VCaP (cell line): ENCODE results near the gene PHKG2.

Experiments used
- H3K27ac ChIP-seq: fragments of 450-650 bp; 2 replicates; pipeline ENCODE4 v1.5.1; 2017
- CTCF ChIP-seq: fragments of 450-650 bp; conservative IDR thresholded peaks from 2 replicates; pipeline ENCODE4 v1.5.1; 2017; ENCODE audit warnings: mild to moderate bottlenecking, moderate library complexity

PHKG2 gene

GRCh38 chr16:30760001-30760559 lies 11.9 kb downstream of the PHKG2 start:
- TF ChIP-seq CTCF = no peak
- no peak overlapping the region for H3K27ac ChIP-seq

DNA sequence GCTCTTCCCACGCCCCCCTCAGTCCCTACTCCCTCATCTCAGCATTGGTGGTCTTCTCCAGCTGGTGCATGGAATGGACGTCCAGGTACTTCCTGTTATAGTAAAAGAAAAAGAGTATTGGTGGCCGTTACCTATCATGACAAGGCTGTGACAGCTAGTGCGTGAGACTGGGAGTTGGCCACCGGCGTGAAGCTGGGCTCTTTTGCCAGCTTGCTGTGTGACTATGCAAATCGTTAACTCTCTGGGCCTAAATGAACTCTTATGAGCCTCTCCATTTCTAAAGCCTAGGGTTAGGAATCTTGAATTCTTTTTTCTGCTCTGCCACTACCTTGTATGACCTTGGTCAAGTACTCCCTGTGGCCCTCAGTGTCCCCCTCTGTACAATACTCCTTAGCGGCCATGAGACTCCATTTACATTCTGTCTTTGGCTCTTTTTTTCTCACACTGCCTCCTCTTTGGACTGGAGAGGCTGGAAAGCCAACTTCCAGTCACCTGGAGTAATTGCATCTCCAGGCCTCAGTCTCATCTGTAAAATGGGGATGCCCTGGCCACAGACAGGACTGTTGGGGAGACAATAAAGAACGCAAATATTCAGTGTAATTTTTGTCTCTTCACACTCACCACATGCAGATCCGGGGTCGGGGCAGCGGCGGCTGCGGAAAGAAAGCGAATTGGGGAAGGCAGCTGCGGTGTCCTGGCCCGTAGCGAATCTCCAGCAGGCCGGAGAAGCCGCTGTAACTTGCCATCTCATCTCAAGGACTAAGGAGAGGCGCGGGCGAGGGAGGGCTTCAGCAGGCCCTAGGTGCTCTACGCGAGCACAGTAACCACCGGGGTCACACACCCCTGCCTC lies 12.6 kb downstream of the PHKG2 start:
- H3K27ac ChIP-seq = peak overlapping the region; percentile 75
- TF ChIP-seq CTCF = no peak

- H3K27ac ChIP-seq = peak overlapping the region; percentile 75
- TF ChIP-seq CTCF = no peak
Measured at GRCh38 chr16:30761427-30761927, 13.3 kb downstream of the PHKG2 start.

DNA sequence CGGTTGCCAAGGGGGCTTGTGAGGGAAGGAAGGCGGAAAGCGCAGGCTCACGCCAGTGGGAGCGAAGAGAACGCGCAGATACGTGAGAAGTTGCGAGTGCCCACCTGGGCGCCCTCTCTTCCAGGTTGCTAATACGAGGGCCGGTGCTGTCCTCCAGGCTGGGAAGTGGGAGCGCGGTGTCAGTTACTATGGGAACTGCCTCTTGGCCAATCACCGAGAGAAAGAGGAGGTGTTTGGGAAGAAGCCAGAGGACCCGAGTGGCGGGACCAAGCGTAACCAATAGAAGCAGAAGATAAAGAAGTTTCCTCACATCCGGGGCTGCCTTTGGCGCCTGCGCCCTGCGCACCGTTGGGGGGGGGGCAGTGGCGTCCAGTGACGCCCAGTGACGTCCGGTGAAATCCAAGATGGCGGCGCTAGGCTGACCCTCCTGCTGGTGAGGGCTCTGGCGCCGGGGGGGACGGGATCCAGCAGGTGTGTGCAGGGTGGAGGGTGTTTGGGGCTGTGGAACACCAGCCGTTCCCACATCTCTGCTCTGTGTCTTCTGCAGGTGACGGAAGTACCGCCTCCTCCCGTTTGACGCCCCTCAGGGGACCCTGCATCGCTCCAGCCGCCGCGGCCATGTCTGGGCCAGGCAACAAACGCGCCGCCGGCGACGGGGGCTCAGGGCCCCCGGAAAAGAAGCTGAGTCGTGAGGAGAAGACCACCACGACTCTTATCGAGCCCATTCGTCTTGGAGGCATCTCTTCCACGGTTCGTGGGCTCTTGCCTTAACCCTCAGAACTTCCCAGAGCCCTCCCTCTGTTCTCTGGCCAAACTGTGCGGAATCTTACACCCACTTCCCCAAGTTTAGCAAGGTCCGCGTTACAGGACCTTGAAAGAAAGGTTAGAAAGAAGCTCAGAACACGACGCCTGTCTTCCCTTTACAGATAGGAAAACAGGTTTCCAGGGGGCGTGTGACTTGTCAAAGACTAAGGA lies 14.0 kb downstream of the PHKG2 start, which contains the start of the genes CFAP119 and RNF40:
Gene CFAP119, minus strand, starts transcription at position 135 of the 975 bp plus-strand sequence. CDS start 314 bp downstream, outside the sequence.
Gene RNF40, plus strand, starts transcription at position 395 of the 975 bp plus-strand sequence. Its CDS starts 224 bp downstream, at position 619.
- no peak for TF ChIP-seq CTCF
- H3K27ac ChIP-seq = peak within 1 kb of the TSS; percentile 75

- H3K27ac ChIP-seq = peak overlapping the region; percentile 75; the same call in 1 of the 2 replicates
- no peak for TF ChIP-seq CTCF
Measured at GRCh38 chr16:30762991-30763725, 14.9 kb downstream of the PHKG2 start.

DNA sequence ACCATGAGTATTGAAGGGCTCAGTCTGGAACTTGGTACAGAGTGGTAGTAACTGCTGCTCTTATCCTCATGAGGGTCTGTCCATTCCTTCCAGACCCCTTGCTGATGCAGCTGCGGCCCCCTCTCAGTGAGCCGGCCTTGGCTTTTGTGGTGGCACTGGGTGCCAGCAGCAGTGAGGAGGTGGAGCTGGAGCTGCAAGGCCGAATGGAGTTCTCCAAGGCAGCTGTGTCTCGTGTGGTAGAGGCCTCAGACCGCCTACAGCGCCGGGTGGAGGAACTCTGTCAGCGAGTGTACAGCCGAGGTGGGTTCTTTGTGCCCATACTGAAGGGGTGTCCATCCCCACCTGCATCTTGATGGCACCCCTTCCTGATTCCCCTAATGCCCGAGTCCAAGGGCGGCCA lies 15.9 kb downstream of the PHKG2 start:
- TF ChIP-seq CTCF = no peak
- no peak overlapping the region for H3K27ac ChIP-seq
